ENCODE data around the gene MMP25.

DNA sequence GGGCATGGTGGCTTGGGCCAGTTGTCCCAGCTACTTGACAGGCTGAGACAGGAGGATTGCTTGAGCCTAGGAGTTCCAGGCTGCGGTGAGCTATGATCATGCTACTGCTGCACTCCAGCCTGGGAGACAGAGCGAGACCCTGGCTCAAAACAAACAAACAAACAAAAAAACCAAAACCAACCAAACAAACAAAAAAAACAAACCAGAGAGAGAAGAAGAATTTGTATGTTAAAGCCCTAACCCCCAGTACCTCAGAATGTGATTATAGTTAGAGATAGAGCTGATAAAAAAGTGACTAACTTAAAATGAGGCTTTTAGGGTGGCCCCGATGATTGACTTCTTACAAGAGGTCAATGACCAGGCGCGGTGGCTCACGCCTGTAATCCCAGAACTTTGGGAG is 1.7 kb upstream of the MMP25 start:
- TF ChIP-seq CREB1 (IDR thresholded peaks at IDR 0.05; ENCODE audit: low read depth), result no peak
- no peak for TF ChIP-seq TEAD4 (IDR thresholded peaks at IDR 0.05)
- TF ChIP-seq EP300 (IDR thresholded peaks at IDR 0.05; ENCODE audit: borderline replicate concordance), result no peak
- TF ChIP-seq RAD21 (IDR thresholded peaks at IDR 0.05; ENCODE audit: low read depth), result no peak
- TF ChIP-seq, protein P1, sequence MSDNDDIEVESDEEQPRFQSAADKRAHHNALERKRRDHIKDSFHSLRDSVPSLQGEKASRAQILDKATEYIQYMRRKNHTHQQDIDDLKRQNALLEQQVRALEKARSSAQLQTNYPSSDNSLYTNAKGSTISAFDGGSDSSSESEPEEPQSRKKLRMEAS (IDR thresholded peaks at IDR 0.05), result no peak
- TF ChIP-seq TAF1 (IDR thresholded peaks at IDR 0.05; ENCODE audit: low read depth), result no peak
- no peak for TF ChIP-seq YY1 (IDR thresholded peaks at IDR 0.05; ENCODE audit: low read depth)
- TF ChIP-seq CEBPB (IDR thresholded peaks at IDR 0.05), result no peak
- TF ChIP-seq EGR1 (IDR thresholded peaks at IDR 0.05), result no peak
- TF ChIP-seq REST (IDR thresholded peaks at IDR 0.05; ENCODE audit: low read depth), result no peak
